ENCODE data around the gene EXOC3L1. TPM values are rescaled to one million over a fixed set of nuclear protein-coding genes. Genes with fewer than 3 reads are reported as not detected.

The EXOC3L1 gene
- total RNA-seq, 1 experiment from 2014 or later = not detected

DNA sequence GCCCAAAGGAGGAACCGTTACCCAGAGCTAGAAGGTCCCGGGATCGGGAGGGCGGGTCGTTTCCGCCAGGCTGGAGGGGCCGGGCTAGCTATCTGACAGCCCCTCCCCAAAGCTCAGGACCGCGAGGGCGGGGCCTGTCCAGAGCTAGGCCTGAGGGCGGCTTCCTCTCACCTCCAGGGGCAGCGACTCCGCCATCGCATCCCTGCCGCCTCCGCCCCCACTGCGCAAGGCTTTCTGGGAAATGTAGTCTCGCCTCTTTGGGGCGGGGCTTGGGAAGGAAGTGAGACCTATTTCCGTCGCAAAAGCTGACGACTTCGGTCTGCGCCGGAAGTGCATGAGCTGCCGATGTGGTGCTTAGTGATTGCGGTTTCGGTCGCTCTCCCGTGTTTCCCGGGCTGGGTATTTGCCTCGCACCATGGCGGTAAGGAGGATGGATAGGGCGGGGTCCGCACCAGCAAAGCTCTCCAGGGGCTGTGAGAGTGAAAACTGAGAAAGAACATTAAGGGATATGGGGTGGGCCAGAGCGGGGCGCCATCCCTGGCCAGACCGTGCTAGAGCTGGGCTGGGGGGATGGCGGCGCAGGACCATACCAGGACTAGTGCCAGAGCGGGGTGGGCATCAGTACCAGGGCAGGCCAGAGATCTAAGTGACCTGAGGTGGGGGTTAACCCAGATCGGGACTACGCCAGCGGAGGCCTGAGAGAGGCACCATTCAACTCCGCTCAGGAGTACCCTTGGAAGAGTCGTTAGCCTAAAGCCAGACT is 37.0 kb upstream of the EXOC3L1 start, which contains the start of gene TMEM208:
TSS of gene TMEM208 (plus strand) at position 327 of the 763 bp plus-strand sequence. CDS start at position 416, 89 bp downstream.
- Histone ChIP-seq H3K4me2 (ENCODE audit: low read length) (peak within 1 kb of the TSS; percentile 84), H3K9ac (ENCODE audit: low read length) (peak within 1 kb of the TSS; percentile 94), H3K4me3 (ENCODE audit: low read length) (peak within 1 kb of the TSS; percentile 100), H3K79me2 (ENCODE audit: low read length) (peaks cover 19% of the 10 kb centered on the region), H3K27ac (ENCODE audit: low read length) (peak within 1 kb of the TSS; percentile 58), H3K9me3 (ENCODE audit: low read length) (no peaks in the 10 kb centered on the region), H3K27me3 (ENCODE audit: low read length) (no peaks in the 10 kb centered on the region), H3K9me2 (replicated peaks; ENCODE audit: low read length) (no peaks in the 10 kb centered on the region), H4K20me1 (ENCODE audit: low read length) (no peaks in the 10 kb centered on the region), H3K36me3 (ENCODE audit: low read depth, low read length) (peaks cover 18% of the 10 kb centered on the region; the same call in 1 of the 2 replicates), H3F3A (ENCODE audit: low read length, unreplicated experiment) (no peaks in the 10 kb centered on the region), H3K4me1 (ENCODE audit: insufficient read depth, low read length) (peaks cover 12% of the 10 kb centered on the region; the same call in 1 of the 2 replicates), H2AFZ (ENCODE audit: low read length) (peak within 1 kb of the TSS; percentile 88)
- no peak for TF ChIP-seq EZH2 (IDR thresholded peaks at IDR 0.05; ENCODE audit: low read length, unreplicated experiment)
- TF ChIP-seq, protein P1, sequence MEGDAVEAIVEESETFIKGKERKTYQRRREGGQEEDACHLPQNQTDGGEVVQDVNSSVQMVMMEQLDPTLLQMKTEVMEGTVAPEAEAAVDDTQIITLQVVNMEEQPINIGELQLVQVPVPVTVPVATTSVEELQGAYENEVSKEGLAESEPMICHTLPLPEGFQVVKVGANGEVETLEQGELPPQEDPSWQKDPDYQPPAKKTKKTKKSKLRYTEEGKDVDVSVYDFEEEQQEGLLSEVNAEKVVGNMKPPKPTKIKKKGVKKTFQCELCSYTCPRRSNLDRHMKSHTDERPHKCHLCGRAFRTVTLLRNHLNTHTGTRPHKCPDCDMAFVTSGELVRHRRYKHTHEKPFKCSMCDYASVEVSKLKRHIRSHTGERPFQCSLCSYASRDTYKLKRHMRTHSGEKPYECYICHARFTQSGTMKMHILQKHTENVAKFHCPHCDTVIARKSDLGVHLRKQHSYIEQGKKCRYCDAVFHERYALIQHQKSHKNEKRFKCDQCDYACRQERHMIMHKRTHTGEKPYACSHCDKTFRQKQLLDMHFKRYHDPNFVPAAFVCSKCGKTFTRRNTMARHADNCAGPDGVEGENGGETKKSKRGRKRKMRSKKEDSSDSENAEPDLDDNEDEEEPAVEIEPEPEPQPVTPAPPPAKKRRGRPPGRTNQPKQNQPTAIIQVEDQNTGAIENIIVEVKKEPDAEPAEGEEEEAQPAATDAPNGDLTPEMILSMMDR (conservative IDR thresholded peaks at IDR 0.05; ENCODE audit: low read depth, low read length) = peak; percentile 31; the same call in 1 of the 2 replicates
- ATAC-seq = peak; percentile 92
- TSS peak; percentile 66 for BruUV-seq (replicated peaks)
- CTCF ChIA-PET = interaction anchor here (1.3 to 1.7 kb wide), 2 partner anchors 17 to 29 kb away, joined by 5 to 9 read pairs; partner anchors contain the start of gene ELMO3
- intact Hi-C loops (cut with micrococcal nuclease) = no loop called here
- peak; percentile 97 for DNase-seq
- POLR2A ChIA-PET (ENCODE audit: unreplicated experiment) = interaction anchor here (0.6 to 0.9 kb wide), 6 partner anchors 19 to 336 kb away, joined by 3 to 4 read pairs (median 3); partner anchors contain the start of gene FHOD1

DNA sequence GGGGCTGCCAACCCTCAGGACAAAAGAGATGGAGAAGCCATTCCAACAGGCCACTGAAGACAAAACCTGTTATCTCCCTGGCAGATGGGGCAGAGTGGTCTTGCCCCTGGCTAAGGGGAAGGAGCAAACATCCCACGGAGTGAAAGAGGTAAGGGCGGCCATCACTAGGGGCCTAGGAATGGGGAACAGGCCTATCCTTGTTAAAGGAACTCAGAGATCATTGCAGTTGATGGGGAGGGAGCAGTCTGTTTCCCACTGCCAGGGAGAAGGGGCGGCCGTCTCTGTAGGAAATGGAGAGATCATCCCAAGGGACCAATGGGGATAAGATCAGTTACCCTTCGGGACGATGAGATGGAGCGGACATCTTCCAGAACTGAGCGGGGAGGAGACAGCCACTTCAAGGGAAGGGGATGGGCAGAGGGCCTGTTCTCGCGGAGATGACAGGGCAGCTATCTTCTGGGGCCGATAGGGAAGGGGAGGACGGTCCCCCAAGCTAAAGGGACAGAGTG is 36.4 kb upstream of the EXOC3L1 start:
- no peak for ATAC-seq
- H3K4me1 ChIP-seq (ENCODE audit: insufficient read depth, low read length) = peaks cover 12% of the 10 kb centered on the region; the same call in 1 of the 2 replicates
- H3F3A ChIP-seq (ENCODE audit: low read length, unreplicated experiment) = no peaks in the 10 kb centered on the region
- no peaks in the 10 kb centered on the region for H4K20me1 ChIP-seq (ENCODE audit: low read length)
- intact Hi-C loops (cut with micrococcal nuclease) = no loop called here
- peak overlapping the region; percentile 84 for H3K4me2 ChIP-seq (ENCODE audit: low read length)
- no peak for DNase-seq
- H3K4me3 ChIP-seq (ENCODE audit: low read length) = peak overlapping the region; percentile 100
- TF ChIP-seq EZH2 (IDR thresholded peaks at IDR 0.05; ENCODE audit: low read length, unreplicated experiment) = no peak
- no peak for TF ChIP-seq EZH2phosphoT487 (IDR thresholded peaks at IDR 0.05; ENCODE audit: borderline replicate concordance, low read length)
- TF ChIP-seq, protein P1 (conservative IDR thresholded peaks at IDR 0.05; ENCODE audit: low read depth, low read length) = no peak
- H3K79me2 ChIP-seq (ENCODE audit: low read length) = peaks cover 19% of the 10 kb centered on the region
- H3K36me3 ChIP-seq (ENCODE audit: low read depth, low read length) = peaks cover 11% of the 10 kb centered on the region; the same call in 1 of the 2 replicates
- BruUV-seq (replicated peaks) = TSS peak; percentile 57
- peak overlapping the region; percentile 88 for H2AFZ ChIP-seq (ENCODE audit: low read length)
- no peak overlapping the region for H3K27ac ChIP-seq (ENCODE audit: low read length)
- H3K9me2 ChIP-seq (replicated peaks; ENCODE audit: low read length) = no peaks in the 10 kb centered on the region
- POLR2A ChIA-PET (ENCODE audit: unreplicated experiment) = interaction anchor here (0.5 to 0.9 kb wide), 6 partner anchors 8 to 337 kb away, joined by 3 to 5 read pairs (median 3); partner anchors contain the start of gene FHOD1
- CTCF ChIA-PET = interaction anchor here (1.3 to 1.7 kb wide), 2 partner anchors 18 to 28 kb away, joined by 5 to 9 read pairs; partner anchors contain the start of gene ELMO3
- H3K9me3 ChIP-seq (ENCODE audit: low read length) = no peaks in the 10 kb centered on the region
- peak overlapping the region; percentile 94 for H3K9ac ChIP-seq (ENCODE audit: low read length)
- no peaks in the 10 kb centered on the region for H3K27me3 ChIP-seq (ENCODE audit: low read length)
